Osteocyte (in vitro differentiated cells): ENCODE data around the gene EXO1. TPM values are rescaled to one million over a fixed set of nuclear protein-coding genes. Genes with fewer than 3 reads are reported as not detected.

Experiments used
- DNase-seq: peaks from one replicate; pipeline ENCODE4 v3.0.0; 2021; ENCODE audit warnings: mixed read lengths; ENCODE audit not compliant: unreplicated experiment; ENCODE audit errors: extremely low spot score
- H3K27ac Mint-ChIP-seq: one replicate; pipeline ENCODE4 v1.8.0; 2021; ENCODE audit warnings: mild to moderate bottlenecking, mixed read lengths; ENCODE audit not compliant: unreplicated experiment
- H3K27me3 Mint-ChIP-seq: one replicate; pipeline ENCODE4 v1.8.0; 2021; ENCODE audit warnings: mixed read lengths; ENCODE audit not compliant: unreplicated experiment
- H3K36me3 Mint-ChIP-seq: one replicate; pipeline ENCODE4 v1.8.0; 2021; ENCODE audit warnings: mixed read lengths; ENCODE audit not compliant: unreplicated experiment
- H3K4me1 Mint-ChIP-seq: one replicate; pipeline ENCODE4 v1.8.0; 2021; ENCODE audit warnings: mixed read lengths; ENCODE audit not compliant: unreplicated experiment
- H3K4me3 Mint-ChIP-seq: one replicate; pipeline ENCODE4 v1.8.0; 2021; ENCODE audit warnings: mild to moderate bottlenecking, moderate library complexity, mixed read lengths; ENCODE audit not compliant: unreplicated experiment
- H3K9me3 Mint-ChIP-seq: one replicate; pipeline ENCODE4 v1.8.0; 2021; ENCODE audit warnings: mixed read lengths; ENCODE audit not compliant: unreplicated experiment
- CTCF ChIP-seq: fragments of 200-600 bp; sonication (generic); IDR thresholded peaks from 2 replicates; pipeline ENCODE4 v1.5.0; 2021; ENCODE audit warnings: antibody characterized with exemption, mild to moderate bottlenecking, moderate library complexity
- total RNA-seq: library from RNA; stranded (reverse); gene quantifications from 2 replicates; pipeline ENCODE4 v1.2.1, GENCODE V29; 2021

EXO1 gene
- total RNA-seq, 1 donor from 2014 or later = 3.4 TPM

DNA sequence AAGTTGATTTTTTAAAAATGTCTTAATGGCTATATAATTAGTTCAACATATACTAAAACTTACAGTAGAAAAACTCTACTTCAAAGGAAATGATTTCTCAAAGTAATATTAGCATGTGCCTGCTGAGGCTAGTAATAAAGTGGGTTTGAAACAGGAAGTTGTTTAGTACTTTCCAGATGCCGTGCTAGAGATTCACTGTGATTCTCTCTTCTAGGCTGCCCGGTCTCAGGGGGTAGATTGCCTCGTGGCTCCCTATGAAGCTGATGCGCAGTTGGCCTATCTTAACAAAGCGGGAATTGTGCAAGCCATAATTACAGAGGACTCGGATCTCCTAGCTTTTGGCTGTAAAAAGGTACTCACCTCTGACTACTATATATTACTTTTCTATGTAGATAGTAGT, 9.1 kb downstream of the EXO1 start:
- no peak for TF ChIP-seq CTCF
- H3K4me3 Mint-ChIP-seq = no peak overlapping the region
- no peaks in the 10 kb centered on the region for H3K27me3 Mint-ChIP-seq
- no peaks in the 10 kb centered on the region for H3K9me3 Mint-ChIP-seq
- no peak overlapping the region for H3K27ac Mint-ChIP-seq
- DNase-seq = no peak
- H3K4me1 Mint-ChIP-seq = peaks cover 4% of the 10 kb centered on the region
- H3K36me3 Mint-ChIP-seq = no peaks in the 10 kb centered on the region

- DNase-seq = no peak
- TF ChIP-seq CTCF = no peak
- Mint-ChIP-seq H3K4me1 (peaks cover 4% of the 10 kb centered on the region), H3K27me3 (no peaks in the 10 kb centered on the region), H3K36me3 (no peaks in the 10 kb centered on the region), H3K4me3 (no peak overlapping the region), H3K9me3 (no peaks in the 10 kb centered on the region), H3K27ac (no peak overlapping the region)
These were observed 12.9 kb downstream of the EXO1 start for GRCh38 chr1:241860922-241861321.

DNA sequence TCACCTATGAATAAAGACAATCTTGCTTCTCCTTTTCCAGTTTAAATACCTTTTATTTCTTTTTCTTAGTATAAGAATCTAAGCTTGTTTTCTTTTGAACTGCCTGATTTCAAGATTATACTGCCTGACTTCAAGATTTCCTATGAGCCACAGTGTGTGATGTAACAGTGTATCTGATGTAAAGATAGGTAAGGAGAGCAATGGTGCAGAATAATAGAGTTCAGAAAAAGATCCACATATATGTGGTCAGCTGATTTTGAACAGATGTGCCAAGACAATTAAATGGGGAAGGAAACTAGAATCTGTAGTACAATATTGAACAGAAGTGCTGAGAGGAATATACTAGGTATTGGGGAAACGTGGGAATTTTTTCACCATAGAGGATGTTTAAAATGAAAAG, 21.0 kb downstream of the EXO1 start:
- H3K9me3 Mint-ChIP-seq = no peaks in the 10 kb centered on the region
- peaks cover 5% of the 10 kb centered on the region for H3K4me1 Mint-ChIP-seq
- no peaks in the 10 kb centered on the region for H3K27me3 Mint-ChIP-seq
- no peak overlapping the region for H3K27ac Mint-ChIP-seq
- no peak overlapping the region for H3K4me3 Mint-ChIP-seq
- DNase-seq = no peak
- no peak for TF ChIP-seq CTCF
- no peaks in the 10 kb centered on the region for H3K36me3 Mint-ChIP-seq

GRCh38 chr1:241870336-241870735, 22.3 kb downstream of the EXO1 start:
- H3K9me3 Mint-ChIP-seq = no peaks in the 10 kb centered on the region

DNA sequence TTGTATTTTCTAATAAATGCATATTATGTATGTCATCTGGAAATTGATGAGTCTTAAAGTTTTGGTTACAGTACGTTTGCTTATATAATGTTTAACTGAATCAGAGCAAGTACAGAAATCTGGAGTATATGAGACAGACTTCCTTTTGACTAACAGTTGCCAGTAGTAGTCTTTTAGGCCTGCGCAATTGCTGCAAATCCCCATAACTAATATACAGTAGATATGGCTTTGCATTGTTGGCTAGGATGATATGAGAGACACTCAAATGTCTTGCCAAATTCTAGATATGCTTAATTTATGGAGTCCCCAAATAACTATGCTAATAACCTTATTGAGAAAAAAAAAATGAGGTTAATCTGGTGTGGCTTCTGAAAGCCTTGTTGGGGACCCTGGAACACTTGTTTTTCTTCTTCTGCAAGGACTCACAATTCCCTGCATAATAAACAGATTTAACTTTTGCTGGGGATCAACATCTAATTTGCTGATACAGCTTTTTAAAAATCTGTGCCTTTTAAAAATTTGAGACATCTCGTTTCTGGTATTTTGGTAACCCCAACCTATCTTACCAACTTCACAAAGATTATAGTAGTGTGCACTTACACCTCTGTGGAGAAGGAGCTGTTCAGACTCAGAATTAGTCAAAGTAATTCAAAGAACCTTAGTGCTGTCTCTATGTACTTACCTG, 22.9 kb downstream of the EXO1 start:
- no peaks in the 10 kb centered on the region for H3K9me3 Mint-ChIP-seq
- H3K27me3 Mint-ChIP-seq = no peaks in the 10 kb centered on the region
- H3K36me3 Mint-ChIP-seq = no peaks in the 10 kb centered on the region
- no peak overlapping the region for H3K27ac Mint-ChIP-seq
- H3K4me1 Mint-ChIP-seq = peaks cover 5% of the 10 kb centered on the region
- no peak for DNase-seq
- H3K4me3 Mint-ChIP-seq = no peak overlapping the region
- no peak for TF ChIP-seq CTCF

More at GRCh38 chr1:241870336-241870735, 22.3 kb downstream of the EXO1 start:
- Mint-ChIP-seq H3K4me1 (peaks cover 5% of the 10 kb centered on the region), H3K27me3 (no peaks in the 10 kb centered on the region), H3K36me3 (no peaks in the 10 kb centered on the region), H3K4me3 (no peak overlapping the region), H3K27ac (no peak overlapping the region)
- no peak for TF ChIP-seq CTCF
- no peak for DNase-seq
